ENCODE results near the gene SHISAL2B.
"Not testable (repeated sequence)": the region's sequence is repeated elsewhere in the genome, so short reads cannot be mapped to it uniquely, and the experiment has no call there.

The SHISAL2B gene

GRCh38 chr5:64706074-64706473 lies 15.8 kb downstream of the SHISAL2B start:
- DNase-seq, result not testable (repeated sequence)

- no peak for DNase-seq
Measured at GRCh38 chr5:64707191-64707590, 16.9 kb downstream of the SHISAL2B start.

- DNase-seq, result not testable (repeated sequence)
Measured at GRCh38 chr5:64714495-64714894, 24.2 kb downstream of the SHISAL2B start.

- DNase-seq, result no peak
Measured at GRCh38 chr5:64722588-64722987, 32.3 kb downstream of the SHISAL2B start.

- DNase-seq, result no peak
Measured at GRCh38 chr5:64727150-64727549, 36.8 kb downstream of the SHISAL2B start.

- no peak for DNase-seq
Measured at GRCh38 chr5:64742411-64742810, 52.1 kb downstream of the SHISAL2B start.

GRCh38 chr5:64742821-64743220 lies 52.5 kb downstream of the SHISAL2B start:
- no peak for DNase-seq

- DNase-seq, result no peak
Measured at GRCh38 chr5:64744914-64745313, 54.6 kb downstream of the SHISAL2B start.

GRCh38 chr5:64746446-64746845 lies 56.1 kb downstream of the SHISAL2B start:
- DNase-seq, result no peak

- DNase-seq, result no peak
Measured at GRCh38 chr5:64749385-64749784, 59.1 kb downstream of the SHISAL2B start.

- DNase-seq, result no peak
Measured at GRCh38 chr5:64754066-64754465, 63.8 kb downstream of the SHISAL2B start.

GRCh38 chr5:64758901-64759300 lies 68.6 kb downstream of the SHISAL2B start:
- no peak for DNase-seq

- no peak for DNase-seq
Measured at GRCh38 chr5:64759960-64760660, 69.8 kb downstream of the SHISAL2B start.

GRCh38 chr5:64763948-64764503 lies 73.7 kb downstream of the SHISAL2B start:
- DNase-seq, result no peak

- no peak for DNase-seq
Measured at GRCh38 chr5:64765804-64766504, 75.7 kb downstream of the SHISAL2B start.

GRCh38 chr5:64766941-64767340 lies 76.6 kb downstream of the SHISAL2B start:
- no peak for DNase-seq
